GM18498 (cell line): ENCODE measurements around the gene TEDC2.

Source experiments
- ATAC-seq: cut with Tn5 transposase; IDR thresholded peaks from one replicate; pipeline ENCODE4 v1.9.1; 2021; ENCODE audit warnings: mild to moderate bottlenecking, moderate library complexity; ENCODE audit not compliant: unreplicated experiment

The TEDC2 gene

DNA sequence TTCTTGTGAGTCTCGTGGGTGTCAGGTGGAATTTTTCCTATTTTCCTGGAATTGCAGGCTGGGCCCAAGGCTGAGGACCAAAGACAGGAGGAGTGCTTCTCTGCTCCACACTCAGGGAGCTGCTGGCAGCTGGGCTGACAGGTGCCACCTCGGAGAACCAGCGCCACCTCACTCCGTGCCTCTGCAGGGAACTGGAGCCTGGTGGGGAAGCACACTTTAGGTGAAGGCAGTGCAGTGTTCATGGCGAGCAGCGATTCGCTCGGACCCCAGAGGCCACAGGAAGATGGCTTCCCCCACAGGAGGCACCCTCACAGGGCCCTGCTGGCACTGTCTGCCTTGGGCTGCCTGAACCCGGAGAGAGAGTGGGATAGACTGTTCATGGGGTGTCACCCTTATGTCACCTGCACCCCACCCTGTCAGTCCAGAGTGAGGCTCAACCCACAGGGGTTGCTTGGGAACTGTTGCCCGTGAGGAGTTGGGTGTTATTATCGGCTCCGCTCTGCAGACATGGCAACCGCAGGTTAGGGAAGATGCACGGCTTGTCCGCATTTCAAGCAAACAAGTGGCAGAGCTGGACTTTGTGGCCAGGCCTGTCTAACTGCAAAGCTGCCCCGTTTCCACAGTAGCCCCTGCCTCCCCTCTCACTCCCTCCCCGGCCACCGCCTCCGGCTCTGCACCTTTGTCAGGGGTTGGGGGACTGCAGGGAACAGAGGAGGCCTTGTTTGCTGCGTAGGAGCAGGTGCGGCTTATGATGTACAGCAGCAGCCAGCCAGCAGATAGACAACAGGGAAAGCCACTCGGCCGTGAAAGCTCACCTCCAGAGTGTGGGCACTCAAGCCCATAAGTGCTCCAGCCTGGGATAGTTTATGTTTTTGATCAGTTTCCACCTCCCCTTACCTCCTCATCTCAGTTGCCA, 30.5 kb downstream of the TEDC2 start:
- no peak for ATAC-seq

DNA sequence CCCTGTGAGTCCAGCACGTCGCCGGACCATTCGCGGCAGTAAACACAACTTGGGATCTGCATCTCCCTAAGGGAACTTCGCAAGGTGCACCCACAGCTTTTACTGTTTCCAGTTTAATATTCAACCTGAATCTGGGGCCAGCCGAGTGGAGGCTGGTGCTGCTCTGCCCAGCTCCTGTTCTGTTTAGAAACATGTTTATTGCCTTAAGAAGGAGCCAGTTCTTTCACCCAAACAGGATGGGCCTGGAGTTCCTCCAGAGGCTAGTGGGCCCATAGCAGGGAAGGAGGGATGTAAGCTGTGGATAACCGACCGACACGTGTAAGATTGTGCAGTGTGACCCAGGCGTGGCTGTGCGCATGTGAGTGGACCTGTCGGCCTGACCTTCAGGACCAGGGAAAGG, 32.4 kb downstream of the TEDC2 start:
- no peak for ATAC-seq

DNA sequence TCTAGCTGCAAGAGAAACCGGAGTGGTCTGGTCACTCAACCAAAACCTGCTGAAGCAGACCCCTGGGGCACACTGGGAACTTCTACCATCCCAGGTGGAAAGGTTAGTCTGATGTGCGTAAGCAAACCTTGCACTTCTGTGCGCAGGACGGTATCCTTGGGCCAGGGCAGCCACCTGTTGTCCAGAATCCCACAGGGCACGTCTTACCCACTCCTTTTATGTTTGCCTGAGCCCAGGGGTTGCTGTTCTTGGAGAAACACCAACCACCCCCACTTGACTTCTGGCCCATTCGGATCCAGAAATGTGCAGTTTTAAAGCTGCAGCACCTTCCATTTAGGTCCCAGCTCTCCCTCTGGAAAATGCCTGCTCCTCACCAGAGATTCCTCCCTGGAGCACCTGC, 33.7 kb downstream of the TEDC2 start:
- no peak for ATAC-seq

GRCh38 chr16:2494616-2495015, 34.7 kb downstream of the TEDC2 start:
- no peak for ATAC-seq

DNA sequence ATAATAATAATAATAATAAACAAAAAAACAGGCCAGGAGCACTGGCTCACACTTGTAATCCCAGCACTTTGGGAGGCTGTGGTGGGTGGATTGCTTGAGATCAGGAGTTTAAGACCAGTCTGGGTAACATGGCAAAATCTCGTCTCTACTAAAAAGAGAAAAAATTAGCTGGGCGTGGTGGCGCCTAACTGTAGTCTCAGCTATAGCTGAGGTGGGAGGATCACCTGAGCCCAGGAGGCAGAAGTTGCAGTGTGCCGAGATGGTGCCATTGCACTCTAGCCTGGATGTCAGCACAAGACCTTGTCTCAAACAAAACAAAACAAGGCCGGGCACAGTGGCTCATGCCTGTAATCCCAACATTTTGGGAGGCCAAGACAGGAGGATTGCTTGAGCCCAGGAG, 35.1 kb downstream of the TEDC2 start:
- ATAC-seq: no peak

GRCh38 chr16:2496223-2497115, 36.6 kb downstream of the TEDC2 start:
- no peak for ATAC-seq

- no peak for ATAC-seq
Measured at GRCh38 chr16:2497116-2497630, 37.3 kb downstream of the TEDC2 start.

DNA sequence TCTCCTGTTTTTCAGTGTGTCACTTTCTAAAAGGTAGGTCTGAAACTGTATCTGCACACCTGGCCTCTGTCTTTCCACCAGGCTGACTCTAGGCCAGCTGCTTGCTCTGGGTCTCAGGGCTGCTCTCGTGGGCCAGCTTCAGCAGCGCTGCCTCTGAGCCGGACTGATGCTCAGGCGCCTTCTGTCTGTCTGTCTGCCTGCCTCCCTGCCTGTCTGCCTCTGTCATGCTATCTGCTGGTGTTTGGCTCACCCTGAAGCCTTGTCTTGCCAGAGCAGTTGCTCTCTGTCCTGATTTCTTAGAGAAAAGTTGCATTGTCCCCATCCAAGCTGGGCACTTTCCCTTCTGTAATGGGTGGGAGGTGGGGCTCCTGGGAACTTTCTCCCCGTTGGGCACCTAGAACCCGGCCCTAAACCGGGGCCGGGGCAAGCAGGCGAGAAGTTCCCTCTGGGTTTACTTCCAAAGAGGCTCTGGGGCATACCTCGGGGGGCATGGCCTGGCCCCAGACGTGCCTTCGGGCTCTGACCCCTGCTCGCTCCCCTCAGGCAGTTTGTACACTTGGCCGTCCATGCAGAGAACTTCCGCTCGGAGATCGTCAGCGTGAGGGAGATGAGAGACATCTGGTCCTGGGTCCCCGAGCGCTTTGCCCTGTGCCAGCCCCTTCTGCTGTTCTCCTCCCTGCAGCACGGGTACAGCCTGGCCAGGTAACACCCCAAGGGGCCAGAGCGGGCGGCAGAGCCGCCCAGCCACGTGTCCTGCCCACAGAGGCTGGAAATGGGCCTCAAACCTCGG, 38.0 kb downstream of the TEDC2 start:
- no peak for ATAC-seq

DNA sequence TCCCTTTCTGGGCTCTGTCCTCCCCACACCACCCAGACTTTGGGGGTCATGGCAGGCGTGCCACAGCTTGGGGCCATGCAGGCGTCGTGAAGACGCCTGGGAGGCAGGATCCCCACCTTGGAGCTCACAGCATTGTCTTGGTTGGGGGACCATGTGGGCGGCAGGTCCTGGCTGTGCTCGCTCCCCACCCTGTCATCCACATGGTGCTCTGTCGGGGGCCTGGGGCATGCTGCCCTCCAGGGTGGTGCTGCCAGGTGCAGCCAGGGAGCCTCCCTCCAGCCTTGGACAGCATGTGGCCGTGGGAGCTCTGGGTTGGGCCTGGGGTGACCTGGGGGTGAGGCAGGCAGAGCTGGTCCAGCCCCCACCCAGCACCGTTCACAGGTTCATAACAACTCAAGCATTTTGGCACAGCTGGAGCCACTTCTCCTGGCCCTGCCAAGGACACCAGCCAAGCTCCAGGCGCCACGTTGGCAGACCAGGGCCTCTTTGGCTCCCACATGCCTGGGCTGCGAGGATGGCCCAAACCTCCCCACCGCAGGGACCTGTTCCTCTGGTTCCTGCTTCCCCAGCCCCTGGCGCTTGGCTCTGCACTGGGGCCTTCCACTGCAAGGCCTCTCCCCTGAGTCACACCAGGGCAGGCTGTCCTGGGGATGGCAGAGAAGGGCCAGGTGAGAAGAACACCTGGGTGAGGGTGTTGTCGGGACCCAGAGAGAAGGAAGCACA, 38.8 kb downstream of the TEDC2 start:
- no peak for ATAC-seq

DNA sequence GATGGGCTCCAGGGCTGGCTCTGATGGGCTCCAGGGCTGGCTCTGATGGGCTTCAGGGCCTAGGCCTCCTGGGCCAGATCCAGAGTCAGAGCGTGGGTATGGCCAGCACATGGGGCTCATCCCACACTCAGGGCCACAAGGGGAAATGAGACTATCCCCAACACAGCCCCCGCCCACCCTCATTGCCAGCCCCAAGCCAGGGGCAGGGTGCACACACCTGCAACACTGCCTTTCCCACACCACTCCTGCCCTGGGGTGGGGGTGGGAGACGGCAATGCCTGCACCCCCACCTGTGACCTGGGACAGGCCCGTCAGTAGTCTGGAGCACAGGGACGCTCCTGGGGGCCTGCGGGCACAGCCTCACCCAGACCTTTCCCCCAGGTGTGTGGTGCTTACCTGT, 39.5 kb downstream of the TEDC2 start:
- ATAC-seq: no peak

DNA sequence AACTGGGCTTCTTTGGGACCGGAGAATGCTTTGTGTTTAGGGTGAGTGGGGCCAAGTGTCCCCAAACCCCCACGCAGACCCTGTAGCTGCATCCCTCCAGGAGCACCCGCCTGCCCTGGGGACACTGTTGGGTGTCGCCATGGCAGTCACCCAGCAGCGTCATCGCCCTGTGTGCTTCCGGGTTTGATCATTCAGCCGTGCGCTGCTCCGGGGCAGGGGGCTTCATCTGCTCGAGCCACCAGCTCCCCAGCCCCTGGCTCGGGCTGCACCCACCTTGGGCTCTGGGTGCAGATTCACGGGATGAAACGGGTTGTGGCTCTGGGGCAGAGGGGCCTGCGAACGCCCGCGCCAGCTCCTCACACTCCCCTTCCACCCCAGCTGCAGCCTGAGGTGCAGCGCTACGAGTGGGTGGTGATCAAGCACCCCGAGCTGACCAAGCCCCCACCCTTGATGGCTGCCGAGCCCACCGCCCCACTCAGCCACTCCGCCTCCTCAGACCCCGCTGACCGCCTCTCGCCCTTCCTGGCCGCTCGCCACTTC, 40.1 kb downstream of the TEDC2 start:
- ATAC-seq: no peak

- no peak for ATAC-seq
Measured at GRCh38 chr16:2500430-2500917, 40.6 kb downstream of the TEDC2 start.

GRCh38 chr16:2500918-2501750, 41.2 kb downstream of the TEDC2 start:
- peak; percentile 63 for ATAC-seq

GRCh38 chr16:2501946-2502895, 42.3 kb downstream of the TEDC2 start:
- ATAC-seq: no peak

GRCh38 chr16:2505695-2506094, 45.8 kb downstream of the TEDC2 start:
- ATAC-seq: no peak

DNA sequence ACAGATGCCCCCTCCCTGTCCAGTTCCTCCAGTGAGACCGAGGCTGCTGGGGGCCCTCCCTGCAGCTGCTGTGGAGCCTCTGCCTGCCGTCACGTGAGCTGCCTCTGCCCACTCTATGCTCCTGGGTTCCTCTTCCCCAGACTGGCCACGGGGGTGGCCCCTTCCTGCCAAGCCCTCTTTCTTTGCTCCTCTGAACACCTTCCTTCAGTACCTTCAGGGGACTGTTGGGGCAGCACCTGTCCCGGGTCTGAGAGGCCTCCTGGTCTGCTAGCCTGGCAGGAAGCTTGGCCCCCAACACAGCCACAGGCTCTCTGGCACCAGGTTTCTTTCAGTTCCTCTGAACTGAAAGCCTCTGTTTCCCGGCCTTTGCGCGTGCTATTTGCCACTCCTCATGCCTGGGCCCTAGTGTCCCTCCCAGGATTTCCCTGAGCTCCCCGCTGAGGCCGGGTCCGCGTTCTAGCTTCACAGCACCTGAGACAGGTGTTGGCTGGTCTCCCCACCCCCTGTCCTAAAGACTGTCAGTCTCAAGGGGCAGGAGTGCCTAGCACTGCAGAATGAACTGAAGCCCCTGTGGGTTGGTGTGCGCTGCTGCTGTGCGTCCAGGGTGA, 47.2 kb downstream of the TEDC2 start:
- peak; percentile 65 for ATAC-seq

GRCh38 chr16:2507665-2508064, 47.8 kb downstream of the TEDC2 start:
- ATAC-seq: peak; percentile 5
